H1 (cell line): ENCODE results near the gene POLH. TPM values are rescaled to one million over a fixed set of nuclear protein-coding genes. Genes with fewer than 3 reads are reported as not detected.

ENCODE experiments used
- CTCF ChIA-PET: fragments of 300-600 bp; sonication (Branson Sonifier 250); formaldehyde crosslinking; loops from one replicate; lab custom pipeline; 2021; ENCODE audit not compliant: partially characterized antibody; lab: Charles Lee
- POLR2A ChIA-PET: fragments of 300-600 bp; sonication (Branson Sonifier 250); formaldehyde crosslinking; loops from one replicate; lab custom pipeline; 2021; ENCODE audit warnings: inconsistent platforms; ENCODE audit not compliant: partially characterized antibody; lab: Charles Lee
- DNase-seq, 2 experiments: peaks; one replicate each; pipeline versions ENCODE4 v3.0.0 to v3.0.0-alpha.2; 2010 to 2022; ENCODE audit warnings: low spot score in 2 of 2, low read depth in 1 of 2, mixed read lengths in 1 of 2
- FAIRE-seq: peaks from 2 replicates; lab custom pipeline; 2011; peaks lifted over from hg19 to GRCh38; lab: Jason Lieb, UNC
- H2AFZ ChIP-seq: 2 replicates; pipeline ENCODE4 v1.8.1; 2012; ENCODE audit warnings: low read length, inconsistent platforms
- H2AK5ac ChIP-seq: 2 replicates; pipeline ENCODE4 v1.6.1; 2013; ENCODE audit warnings: low read depth, low read length
- H2BK120ac ChIP-seq: replicated peaks from 2 replicates; pipeline ENCODE3; 2013; ENCODE audit warnings: low read depth, low read length, inconsistent platforms
- H2BK12ac ChIP-seq: 2 replicates; pipeline ENCODE4 v1.6.1; 2013; ENCODE audit warnings: low read depth, low read length
- H2BK15ac ChIP-seq: 2 replicates; pipeline ENCODE4 v1.6.1; 2013; ENCODE audit warnings: low read length
- H2BK20ac ChIP-seq: 2 replicates; pipeline ENCODE4 v1.6.1; 2013; ENCODE audit warnings: low read length
- H2BK5ac ChIP-seq: 2 replicates; pipeline ENCODE4 v1.6.1; 2013; ENCODE audit warnings: low read depth, low read length
- H3K14ac ChIP-seq: 2 replicates; pipeline ENCODE4 v1.6.1; 2013; ENCODE audit warnings: inconsistent platforms; ENCODE audit not compliant: insufficient read length
- H3K18ac ChIP-seq: 2 replicates; pipeline ENCODE4 v1.6.1; 2013; ENCODE audit warnings: low read length; ENCODE audit errors: extremely low read depth
- H3K23ac ChIP-seq: 2 replicates; pipeline ENCODE4 v1.6.1; 2013; ENCODE audit warnings: inconsistent platforms; ENCODE audit not compliant: insufficient read length
- H3K23me2 ChIP-seq: 2 replicates; pipeline ENCODE4 v1.6.1; 2013; ENCODE audit warnings: low read depth, low read length
- H3K27ac ChIP-seq: 2 replicates; pipeline ENCODE4 v1.6.1; 2011; ENCODE audit warnings: low read depth, low read length, inconsistent platforms
- H3K27me3 ChIP-seq, 4 experiments: replicated peaks in 1 of 4; 1 replicate in 1 of 4; 2 replicates in 3 of 4; pipeline versions ENCODE4 v1.6.1 to v1.8.1; 2011 to 2013; ENCODE audit warnings: low read length in 3 of 4, mild to moderate bottlenecking in 3 of 4, inconsistent platforms in 2 of 4, mixed read lengths in 2 of 4, moderate library complexity in 1 of 4; ENCODE audit not compliant: control insufficient read depth in 3 of 4, insufficient read depth in 3 of 4; ENCODE audit errors: extremely low read depth in 1 of 4
- H3K36me3 ChIP-seq, 4 experiments: 2 replicates each; pipeline versions ENCODE4 v1.6.1 to v1.8.1; 2011 to 2013; ENCODE audit warnings: mild to moderate bottlenecking in 4 of 4, low read length in 3 of 4, moderate library complexity in 2 of 4, control low read depth in 1 of 4, inconsistent platforms in 1 of 4; ENCODE audit not compliant: insufficient read depth in 4 of 4, control insufficient read depth in 2 of 4
- H3K4ac ChIP-seq: replicated peaks from 2 replicates; pipeline ENCODE3; 2013; ENCODE audit warnings: low read length, low read depth, mixed read lengths, inconsistent platforms; ENCODE audit not compliant: insufficient read length
- H3K4me1 ChIP-seq, 4 experiments: replicated peaks in 1 of 4; 1 replicate in 1 of 4; 2 replicates in 3 of 4; pipeline versions ENCODE4 v1.6.1 to v1.8.1; 2011 to 2013; ENCODE audit warnings: low read length in 3 of 4, inconsistent platforms in 2 of 4, mixed read lengths in 1 of 4; ENCODE audit not compliant: insufficient read depth in 4 of 4, control insufficient read depth in 3 of 4
- H3K4me2 ChIP-seq, 2 experiments: 2 replicates each; pipeline versions ENCODE4 v1.6.1 to v1.8.1; 2011 to 2013; ENCODE audit warnings: low read depth in 2 of 2, low read length in 2 of 2, control low read depth in 1 of 2, inconsistent platforms in 1 of 2, mild to moderate bottlenecking in 1 of 2; ENCODE audit not compliant: insufficient read depth in 1 of 2
- H3K4me3 ChIP-seq, 4 experiments: fragments of 200-600, 300-600 bp in 1 of 4; sonication (generic), shearing (Covaris generic), sonication (Bioruptor Twin) in 1 of 4; 2 replicates each; pipeline versions ENCODE4 v1.5.1 to v1.8.1; 2011 to 2016; ENCODE audit warnings: low read length in 4 of 4, low read depth in 3 of 4, control low read depth in 2 of 4, inconsistent platforms in 2 of 4, mild to moderate bottlenecking in 2 of 4, mixed read lengths in 1 of 4, moderate library complexity in 1 of 4; ENCODE audit not compliant: insufficient read depth in 2 of 4; ENCODE audit errors: extremely low read depth in 1 of 4
- H3K56ac ChIP-seq: replicated peaks from 2 replicates; pipeline ENCODE3; 2013; ENCODE audit warnings: low read depth, mild to moderate bottlenecking, mixed read lengths, low read length, inconsistent platforms; ENCODE audit not compliant: insufficient read length
- H3K79me1 ChIP-seq: 2 replicates; pipeline ENCODE4 v1.6.1; 2013; ENCODE audit warnings: low read depth, low read length, control low read depth
- H3K79me2 ChIP-seq, 2 experiments: 2 replicates each; pipeline versions ENCODE4 v1.6.1 to v1.8.1; 2012 to 2013; ENCODE audit warnings: low read length in 2 of 2, mild to moderate bottlenecking in 2 of 2, inconsistent platforms in 1 of 2; ENCODE audit not compliant: insufficient read depth in 2 of 2, control insufficient read depth in 1 of 2
- H3K9ac ChIP-seq, 4 experiments: replicated peaks in 1 of 4; 1 replicate in 1 of 4; 2 replicates in 3 of 4; pipeline versions ENCODE4 v1.6.1 to v1.8.1; 2011 to 2013; ENCODE audit warnings: low read depth in 3 of 4, low read length in 3 of 4, control low read depth in 2 of 4, mild to moderate bottlenecking in 2 of 4, moderate library complexity in 2 of 4, inconsistent platforms in 1 of 4; ENCODE audit errors: extremely low read depth in 1 of 4
- H3K9me3 ChIP-seq, 2 experiments: 2 replicates each; pipeline versions ENCODE4 v1.6.1 to v1.8.1; 2012 to 2013; ENCODE audit warnings: mild to moderate bottlenecking in 2 of 2, moderate library complexity in 2 of 2, control low read depth in 1 of 2, inconsistent platforms in 1 of 2, low read depth in 1 of 2, low read length in 1 of 2, mixed read lengths in 1 of 2; ENCODE audit not compliant: insufficient read depth in 2 of 2
- H4K20me1 ChIP-seq, 2 experiments: replicated peaks in 1 of 2; 2 replicates each; pipeline versions ENCODE3 to v1.8.1; 2011 to 2013; ENCODE audit warnings: inconsistent platforms in 2 of 2, low read length in 2 of 2, mild to moderate bottlenecking in 1 of 2; ENCODE audit not compliant: insufficient read depth in 2 of 2, control insufficient read depth in 1 of 2
- H4K5ac ChIP-seq: 2 replicates; pipeline ENCODE4 v1.6.1; 2013; ENCODE audit warnings: low read length, low read depth, mixed read lengths, inconsistent platforms; ENCODE audit not compliant: insufficient read length
- H4K8ac ChIP-seq: 2 replicates; pipeline ENCODE4 v1.8.0; 2013; ENCODE audit warnings: mild to moderate bottlenecking, moderate library complexity, low read length, inconsistent platforms; ENCODE audit not compliant: insufficient read depth; ENCODE audit errors: extremely low read depth
- H4K91ac ChIP-seq: replicated peaks from 2 replicates; pipeline ENCODE3; 2013; ENCODE audit warnings: low read length, mixed read lengths, inconsistent platforms; ENCODE audit not compliant: insufficient read length
- SIRT6 ChIP-seq: IDR thresholded peaks from one replicate; pipeline ENCODE4 v1.7.1; 2012; ENCODE audit warnings: low read length, inconsistent platforms
- WGBS, 2 experiments: shearing (Covaris generic) in 1 of 2; methylation state at CpG; one replicate each; pipeline versions ENCODE4 v1.1.6 to v1.1.7; 2013 to 2015; ENCODE audit warnings: low lambda C conversion rate in 2 of 2, mixed read lengths in 2 of 2, inconsistent platforms in 1 of 2, low coverage in 1 of 2, missing lambda C conversion rate in 1 of 2; ENCODE audit not compliant: insufficient replicate concordance in 2 of 2, insufficient coverage in 1 of 2, insufficient read length in 1 of 2; ENCODE audit errors: extremely low coverage in 1 of 2, missing lambda C conversion rate in 1 of 2; 5-methylcytosine and 5-hydroxymethylcytosine counted together
- polyA plus RNA-seq, 7 experiments: library from polyadenylated mRNA; depleted of rRNA in 3 of 7; stranded (reverse) in 5 of 7; unstranded in 2 of 7; fragments of >200 nt in 5 of 7; fragments of 200-250 nt in 2 of 7; gene quantifications; 1 replicate in 5 of 7; 2 replicates in 1 of 7; 4 replicates in 1 of 7; pipeline versions ENCODE4 v1.2.1 to v1.2.3, GENCODE V29; 2011 to 2013; ENCODE audit warnings: missing spikeins in 2 of 7, mixed read lengths in 2 of 7
- total RNA-seq: library from RNA; stranded (reverse); fragmentation: NEBNext Ultra II Directional; extraction: Animal tissue kit (Norgen Biotek cat#: 25700); gene quantifications from 2 replicates; pipeline ENCODE4 v1.2.1, GENCODE V29; 2021

The POLH gene
- total and polyA plus RNA-seq, 2 of the 8 experiments (the other 6 are each of a cell fraction or from before 2014, with no cell fraction given): 5.8 to 12.4 TPM

- Histone ChIP-seq H3K27me3 (no peaks in the 10 kb centered on the region), H4K20me1 (peaks cover 0 to 1% of the 10 kb centered on the region in 2 experiments), H2AK5ac (no peak overlapping the region), H2BK120ac (no peak overlapping the region)
- ChIA-PET CTCF (interaction anchor here (0.6 to 1.4 kb wide), 4 partner anchors 9 to 560 kb away, joined by 3 read pairs; no protein-coding TSS in a partner anchor), POLR2A (interaction anchor here (0.7 to 2.7 kb wide), 5 partner anchors 9 to 49 kb away, joined by 3 to 17 read pairs (median 3); partner anchors contain the start of genes GTPBP2, POLH and XPO5)
- TF ChIP-seq SIRT6: no peak
- TF ChIP-seq, all 59 proteins: peak for 0
- H2AFZ ChIP-seq: no peak overlapping the region
- no peak overlapping the region; the same call in 1 of the 2 replicates for H4K8ac ChIP-seq
- H4K91ac ChIP-seq: no peak overlapping the region
- no peak overlapping the region for H3K4me3 ChIP-seq
- peaks cover 3 to 13% (median 6%) of the 10 kb centered on the region in 4 experiments; a peak in 6 of 8 replicates for H3K36me3 ChIP-seq
- no peak overlapping the region for H2BK15ac ChIP-seq
- no peak overlapping the region for H3K14ac ChIP-seq
- H3K18ac ChIP-seq: no peak overlapping the region
- no peak overlapping the region for H3K56ac ChIP-seq
- H3K27ac ChIP-seq: no peak overlapping the region
- H2BK12ac ChIP-seq: no peak overlapping the region
- FAIRE-seq (no peak), DNase-seq (no peak)
- no peak overlapping the region for H4K5ac ChIP-seq
- 88% methylated on average over 6 of the region's 6 CpGs; no CpG with 5 or more reads in 1 of the 2 experiments for WGBS, 2 experiments
- no peak overlapping the region for H3K4me2 ChIP-seq
- H2BK5ac ChIP-seq: no peak overlapping the region
- no peaks in the 10 kb centered on the region for H3K9me3 ChIP-seq
- H3K4ac ChIP-seq: no peak overlapping the region
- H3K79me2 ChIP-seq: no peaks in the 10 kb centered on the region
- no peak overlapping the region for H3K23ac ChIP-seq
- no peaks in the 10 kb centered on the region for H3K79me1 ChIP-seq
- H3K9ac ChIP-seq: no peak overlapping the region
- H2BK20ac ChIP-seq: no peak overlapping the region
- H3K4me1 ChIP-seq: no peaks in the 10 kb centered on the region
- no peaks in the 10 kb centered on the region for H3K23me2 ChIP-seq
Observed at GRCh38 chr6:43613721-43614395, 37.9 kb downstream of the POLH start.
